Esophagus muscularis mucosa (tissue), 4 donors: ENCODE results near the gene PRKCQ.

Experiments
- EP300 ChIP-seq: sonication (generic); formaldehyde crosslinking; IDR thresholded peaks from one replicate; pipeline ENCODE4 v1.6.1; 2017; ENCODE audit warnings: antibody characterized with exemption
- POLR2A ChIP-seq: fragments of 450-650 bp; IDR thresholded peaks from one replicate; pipeline ENCODE4 v1.6.1; 2017; ENCODE audit warnings: antibody characterized with exemption, moderate library complexity, mild to moderate bottlenecking, low read depth
- POLR2AphosphoS5 ChIP-seq, 2 donors: sonication (generic); formaldehyde crosslinking; IDR thresholded peaks; one replicate each; pipeline ENCODE4 v1.6.1; 2017; ENCODE audit warnings: antibody characterized with exemption in 2 of 2
- TF ChIP-seq, protein P1 (sequence below), 3 experiments: fragments of 200-600 bp in 2 of 3; fragments of 450-650 bp in 1 of 3; sonication (generic) in 2 of 3; IDR thresholded peaks; one replicate each; pipeline ENCODE4 v1.5.1; 2017 to 2019; ENCODE audit warnings: antibody characterized with exemption in 3 of 3, mild to moderate bottlenecking in 2 of 3, moderate library complexity in 1 of 3

DNA sequence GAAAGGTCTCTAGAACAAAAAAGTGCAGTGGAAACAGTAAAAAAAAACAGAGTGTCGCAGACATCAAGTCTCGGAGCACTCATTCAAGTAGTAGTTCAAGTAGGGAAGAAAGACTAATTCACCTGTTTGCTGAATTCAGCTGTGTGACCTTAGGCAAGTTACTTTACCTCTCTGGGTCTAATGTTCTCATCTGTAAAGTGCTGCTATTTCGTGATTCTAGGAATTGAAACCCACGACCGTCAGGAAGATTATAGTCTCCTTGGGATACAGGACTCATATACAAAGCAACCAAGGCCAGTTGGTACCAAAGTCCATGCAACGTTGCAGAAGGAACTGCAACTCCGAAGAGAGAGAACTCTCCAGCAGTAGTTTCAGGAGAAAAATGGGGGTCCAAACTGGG, 26.1 kb downstream of the PRKCQ start:
- TF ChIP-seq, protein P1, sequence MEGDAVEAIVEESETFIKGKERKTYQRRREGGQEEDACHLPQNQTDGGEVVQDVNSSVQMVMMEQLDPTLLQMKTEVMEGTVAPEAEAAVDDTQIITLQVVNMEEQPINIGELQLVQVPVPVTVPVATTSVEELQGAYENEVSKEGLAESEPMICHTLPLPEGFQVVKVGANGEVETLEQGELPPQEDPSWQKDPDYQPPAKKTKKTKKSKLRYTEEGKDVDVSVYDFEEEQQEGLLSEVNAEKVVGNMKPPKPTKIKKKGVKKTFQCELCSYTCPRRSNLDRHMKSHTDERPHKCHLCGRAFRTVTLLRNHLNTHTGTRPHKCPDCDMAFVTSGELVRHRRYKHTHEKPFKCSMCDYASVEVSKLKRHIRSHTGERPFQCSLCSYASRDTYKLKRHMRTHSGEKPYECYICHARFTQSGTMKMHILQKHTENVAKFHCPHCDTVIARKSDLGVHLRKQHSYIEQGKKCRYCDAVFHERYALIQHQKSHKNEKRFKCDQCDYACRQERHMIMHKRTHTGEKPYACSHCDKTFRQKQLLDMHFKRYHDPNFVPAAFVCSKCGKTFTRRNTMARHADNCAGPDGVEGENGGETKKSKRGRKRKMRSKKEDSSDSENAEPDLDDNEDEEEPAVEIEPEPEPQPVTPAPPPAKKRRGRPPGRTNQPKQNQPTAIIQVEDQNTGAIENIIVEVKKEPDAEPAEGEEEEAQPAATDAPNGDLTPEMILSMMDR (IDR thresholded peaks at IDR 0.05) = no peak
- TF ChIP-seq EP300 (no peak), POLR2A (no peak), POLR2AphosphoS5 (IDR thresholded peaks at IDR 0.05) (no peak)
